ENCODE results near the gene GMCL2. TPM values are rescaled to one million over a fixed set of nuclear protein-coding genes. Genes with fewer than 3 reads are reported as not detected.
A peak's percentile ranks its signal among the peaks of the same experiment; 100 is the strongest.

Gene GMCL2, protein sequence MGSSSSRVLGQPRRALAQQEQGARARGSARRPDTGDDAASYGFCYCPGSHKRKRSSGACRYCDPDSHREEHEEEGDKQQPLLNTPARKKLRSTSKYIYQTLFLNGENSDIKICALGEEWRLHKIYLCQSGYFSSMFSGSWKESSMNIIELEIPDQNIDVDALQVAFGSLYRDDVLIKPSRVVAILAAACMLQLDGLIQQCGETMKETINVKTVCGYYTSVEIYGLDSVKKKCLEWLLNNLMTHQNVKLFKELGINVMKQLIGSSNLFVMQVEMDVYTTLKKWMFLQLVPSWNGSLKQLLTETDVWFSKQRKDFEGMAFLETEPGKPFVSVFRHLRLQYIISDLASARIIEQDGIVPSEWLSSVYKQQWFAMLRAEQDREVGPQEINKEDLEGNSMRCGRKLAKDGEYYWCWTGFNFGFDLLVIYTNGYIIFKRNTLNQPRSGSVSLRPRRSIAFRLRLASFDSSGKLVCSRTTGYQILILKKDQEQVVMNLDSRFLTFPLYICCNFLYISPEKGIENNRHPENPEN
- not detected for polyA plus RNA-seq (2012; ENCODE audit: insufficient read depth, insufficient read length, low read depth)

- H3K9me3 ChIP-seq: no peaks in the 10 kb centered on the region
- TF ChIP-seq, protein P1, sequence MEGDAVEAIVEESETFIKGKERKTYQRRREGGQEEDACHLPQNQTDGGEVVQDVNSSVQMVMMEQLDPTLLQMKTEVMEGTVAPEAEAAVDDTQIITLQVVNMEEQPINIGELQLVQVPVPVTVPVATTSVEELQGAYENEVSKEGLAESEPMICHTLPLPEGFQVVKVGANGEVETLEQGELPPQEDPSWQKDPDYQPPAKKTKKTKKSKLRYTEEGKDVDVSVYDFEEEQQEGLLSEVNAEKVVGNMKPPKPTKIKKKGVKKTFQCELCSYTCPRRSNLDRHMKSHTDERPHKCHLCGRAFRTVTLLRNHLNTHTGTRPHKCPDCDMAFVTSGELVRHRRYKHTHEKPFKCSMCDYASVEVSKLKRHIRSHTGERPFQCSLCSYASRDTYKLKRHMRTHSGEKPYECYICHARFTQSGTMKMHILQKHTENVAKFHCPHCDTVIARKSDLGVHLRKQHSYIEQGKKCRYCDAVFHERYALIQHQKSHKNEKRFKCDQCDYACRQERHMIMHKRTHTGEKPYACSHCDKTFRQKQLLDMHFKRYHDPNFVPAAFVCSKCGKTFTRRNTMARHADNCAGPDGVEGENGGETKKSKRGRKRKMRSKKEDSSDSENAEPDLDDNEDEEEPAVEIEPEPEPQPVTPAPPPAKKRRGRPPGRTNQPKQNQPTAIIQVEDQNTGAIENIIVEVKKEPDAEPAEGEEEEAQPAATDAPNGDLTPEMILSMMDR (IDR thresholded peaks at IDR 0.05; ENCODE audit: low read depth, low read length): no peak
- peak within 1 kb of the TSS; percentile 39 for H3K4me3 ChIP-seq (ENCODE audit: low read depth, low read length)
- no peak for DNase-seq
- no peaks in the 10 kb centered on the region for H3K27me3 ChIP-seq
- H3K36me3 ChIP-seq: no peaks in the 10 kb centered on the region
- no peaks in the 10 kb centered on the region; the same call in 1 of the 2 replicates for H3K4me1 ChIP-seq
Measured at GRCh38 chr5:178187014-178187413, at the start of gene GMCL2. GMCL2 (minus strand) TSS chr5:178187371; CDS start chr5:178187299, 72 bp downstream.

- Histone ChIP-seq H3K36me3 (no peaks in the 10 kb centered on the region), H3K27me3 (no peaks in the 10 kb centered on the region), H3K4me1 (no peaks in the 10 kb centered on the region), H3K9me3 (no peaks in the 10 kb centered on the region), H3K4me3 (ENCODE audit: low read depth, low read length) (no peak overlapping the region)
- TF ChIP-seq, protein P1 (IDR thresholded peaks at IDR 0.05; ENCODE audit: low read depth, low read length): no peak
- DNase-seq: no peak
Measured at GRCh38 chr5:178236679-178237078, 49.5 kb upstream of the GMCL2 start.

GRCh38 chr5:178236126-178236525 is 49.0 kb upstream of the GMCL2 start:
- Histone ChIP-seq H3K27me3 (no peaks in the 10 kb centered on the region), H3K36me3 (peaks cover under 1% of the 10 kb centered on the region), H3K4me1 (no peaks in the 10 kb centered on the region), H3K4me3 (ENCODE audit: low read depth, low read length) (no peak overlapping the region), H3K9me3 (no peaks in the 10 kb centered on the region)
- no peak for DNase-seq
- TF ChIP-seq, protein P1 (IDR thresholded peaks at IDR 0.05; ENCODE audit: low read depth, low read length): no peak

DNA sequence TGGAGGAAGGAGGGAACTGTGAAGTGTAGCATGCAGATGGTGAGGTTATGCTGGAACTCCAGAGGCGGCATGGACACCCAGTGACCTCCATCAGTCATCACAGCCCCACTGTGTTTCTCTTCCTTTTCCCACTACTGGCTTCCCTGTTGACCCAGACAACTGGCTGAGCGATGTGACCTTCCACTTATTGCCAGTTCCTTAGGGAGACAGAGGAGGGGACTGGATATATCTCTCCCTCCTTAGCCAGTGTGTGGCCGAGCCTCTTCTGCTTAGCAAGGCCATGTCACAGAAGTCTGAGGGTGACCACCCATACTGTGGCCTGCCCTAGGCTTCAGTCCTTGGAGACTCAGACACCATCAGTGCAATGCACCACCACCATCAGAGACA is 48.4 kb upstream of the GMCL2 start:
- no peak overlapping the region for H3K4me3 ChIP-seq (ENCODE audit: low read depth, low read length)
- no peaks in the 10 kb centered on the region for H3K27me3 ChIP-seq
- H3K9me3 ChIP-seq: no peaks in the 10 kb centered on the region
- H3K36me3 ChIP-seq: peaks cover 6% of the 10 kb centered on the region
- DNase-seq: no peak
- H3K4me1 ChIP-seq: no peaks in the 10 kb centered on the region
- TF ChIP-seq, protein P1 (IDR thresholded peaks at IDR 0.05; ENCODE audit: low read depth, low read length): no peak

DNA sequence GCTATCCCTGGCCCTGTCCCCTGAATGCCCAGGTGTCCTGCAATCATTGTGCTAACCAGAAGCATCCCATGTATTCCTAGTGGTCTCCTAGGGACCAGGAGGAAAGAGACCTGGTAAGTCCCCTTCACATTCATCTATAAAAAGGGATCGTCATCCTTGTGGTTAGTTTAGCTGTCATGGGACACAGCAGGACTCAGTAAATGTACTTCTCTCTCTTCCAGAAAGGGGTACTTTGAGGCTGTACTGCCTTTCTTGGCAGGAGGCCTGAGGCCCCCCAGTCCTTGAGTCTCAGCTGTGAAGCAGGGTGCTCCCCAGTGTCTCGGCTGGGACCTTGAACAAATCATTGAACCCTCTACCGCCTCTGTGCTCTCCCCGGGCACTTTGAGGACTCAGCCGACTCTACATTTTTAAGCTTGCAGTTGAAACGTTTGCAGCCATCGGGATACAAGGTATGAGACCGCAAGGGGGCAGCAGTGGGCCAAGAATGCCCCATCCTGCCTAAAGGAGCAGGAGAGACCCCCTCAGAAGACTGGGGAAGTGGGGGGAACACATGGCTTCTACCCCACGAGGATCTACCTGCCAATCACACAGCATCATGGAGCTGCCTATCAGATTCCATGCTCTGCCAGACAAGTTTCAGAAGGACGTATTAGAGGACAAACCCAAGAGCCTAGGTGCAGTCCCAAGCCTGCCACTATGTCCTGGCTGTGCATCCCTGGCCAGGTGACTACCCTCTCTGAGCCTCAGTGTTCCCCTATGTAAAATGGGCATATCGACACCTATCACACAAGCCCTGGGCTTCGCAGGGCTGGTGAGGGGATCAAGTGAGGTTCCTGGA is 47.8 kb upstream of the GMCL2 start:
- no peak overlapping the region for H3K4me3 ChIP-seq (ENCODE audit: low read depth, low read length)
- DNase-seq: peak; percentile 84
- TF ChIP-seq, protein P1 (IDR thresholded peaks at IDR 0.05; ENCODE audit: low read depth, low read length): peak; percentile 84
- H3K9me3 ChIP-seq: no peaks in the 10 kb centered on the region
- no peaks in the 10 kb centered on the region for H3K4me1 ChIP-seq
- H3K27me3 ChIP-seq: no peaks in the 10 kb centered on the region
- H3K36me3 ChIP-seq: peaks cover 9% of the 10 kb centered on the region
